HUDEP-2 (cell line): Measurements from ENCODE around the gene OR2L3.
"Not testable (repeated sequence)": the region's sequence is repeated elsewhere in the genome, so short reads cannot be mapped to it uniquely, and the experiment has no call there.

Experiments
- DNase-seq, 76 experiments: peaks; one replicate each; lab custom pipeline; 2025; ENCODE audit not compliant: unreplicated experiment in 76 of 76; lab: John Stamatoyannopoulos, UW

OR2L3 gene, protein sequence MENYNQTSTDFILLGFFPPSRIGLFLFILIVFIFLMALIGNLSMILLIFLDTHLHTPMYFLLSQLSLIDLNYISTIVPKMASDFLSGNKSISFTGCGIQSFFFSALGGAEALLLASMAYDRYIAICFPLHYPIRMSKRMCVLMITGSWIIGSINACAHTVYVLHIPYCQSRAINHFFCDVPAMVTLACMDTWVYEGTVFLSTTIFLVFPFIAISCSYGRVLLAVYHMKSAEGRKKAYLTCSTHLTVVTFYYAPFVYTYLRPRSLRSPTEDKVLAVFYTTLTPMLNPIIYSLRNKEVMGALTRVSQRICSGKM

DNA sequence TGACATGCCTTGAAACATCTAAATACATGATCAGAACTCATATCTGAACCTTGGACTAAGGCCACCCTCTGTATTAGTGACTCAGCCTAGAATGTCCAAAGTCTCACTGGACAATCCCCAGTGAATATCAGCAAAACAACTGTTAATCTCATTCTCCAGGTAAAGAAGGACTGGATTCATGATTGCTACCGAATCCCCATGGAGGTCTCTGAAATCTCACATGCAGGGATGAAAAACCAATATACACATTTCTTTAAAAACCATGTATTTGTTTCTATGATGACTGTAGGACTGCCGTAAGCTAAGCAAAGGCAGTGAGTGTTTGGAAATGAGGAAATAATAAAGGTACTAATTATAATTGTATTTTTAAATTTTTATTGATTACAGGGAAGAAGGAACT is at the start of gene OR2L3:
TSS of gene OR2L3 (plus strand) at position 301 of the 400 bp plus-strand sequence. CDS start 13,846 bp downstream, outside the sequence.
- no peak for DNase-seq

DNA sequence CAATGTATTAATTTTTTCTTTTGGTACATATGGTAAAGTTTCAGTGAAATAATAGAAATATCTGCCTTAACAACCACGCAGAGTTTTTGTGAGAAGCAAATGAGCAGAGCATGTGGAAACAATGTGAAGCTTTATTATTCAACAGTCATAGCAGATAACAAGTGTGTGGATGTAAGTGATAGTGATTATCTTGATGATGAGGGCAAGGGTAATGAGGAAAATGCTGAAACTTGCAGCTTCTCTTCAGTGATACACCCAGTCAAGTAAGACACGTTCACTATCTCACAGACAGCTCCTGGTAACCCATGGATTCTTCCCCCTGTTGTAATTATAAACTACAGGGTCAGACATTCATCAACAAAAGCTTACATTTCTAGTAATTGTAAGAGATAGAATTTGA is 47.8 kb upstream of the OR2L3 start:
- DNase-seq: peak in 33 of 76 experiments; percentile 0 to 78 (median 36)

- DNase-seq: no peak
Observed at GRCh38 chr1:248000169-248000568, 46.5 kb upstream of the OR2L3 start.

- DNase-seq: no peak
Observed at GRCh38 chr1:248007778-248008177, 38.9 kb upstream of the OR2L3 start.

DNA sequence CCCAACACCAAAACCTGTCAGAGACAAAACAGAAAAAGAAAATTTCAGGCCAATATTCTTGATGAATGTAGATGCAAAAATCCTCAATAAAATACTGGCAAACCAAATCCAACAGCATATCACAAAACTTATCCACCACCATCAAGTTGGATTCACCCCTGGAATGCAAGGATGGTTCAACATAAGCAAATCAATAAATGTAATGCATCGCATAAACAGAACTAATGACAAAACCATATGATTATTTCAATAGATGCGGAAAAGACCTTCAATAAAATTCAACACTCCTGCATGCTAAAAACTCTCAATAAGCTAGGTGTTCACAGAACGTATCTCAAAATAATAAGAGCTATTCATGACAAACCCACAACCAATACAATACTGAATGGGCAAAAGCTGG is 37.0 kb upstream of the OR2L3 start:
- no peak for DNase-seq

DNA sequence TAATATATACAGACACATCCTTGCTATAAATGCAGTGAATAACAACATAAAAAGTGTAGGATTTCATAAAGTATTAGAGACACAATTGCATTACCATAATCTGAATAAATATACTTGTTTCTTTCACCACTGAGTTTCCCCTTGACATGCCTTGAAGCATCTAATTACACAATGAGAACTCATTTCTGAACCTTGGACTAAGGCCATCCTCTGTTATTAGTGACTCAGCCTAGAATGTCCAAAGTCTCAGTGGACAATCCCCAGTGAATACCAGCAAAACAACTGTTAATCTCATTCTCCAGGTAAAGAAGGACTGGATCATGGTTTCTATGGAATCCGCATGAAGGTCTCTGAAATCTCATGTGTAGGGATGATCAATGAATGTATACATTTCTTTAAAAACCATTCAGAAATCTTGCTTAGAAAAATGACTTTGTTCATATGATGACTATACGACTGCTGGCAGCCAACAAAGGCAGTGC is 33.4 kb upstream of the OR2L3 start, which contains the start of gene OR2L5:
TSS of gene OR2L5 (plus strand) at position 432 of the 482 bp plus-strand sequence. CDS start 8,288 bp downstream, outside the sequence.
- DNase-seq: no peak

DNA sequence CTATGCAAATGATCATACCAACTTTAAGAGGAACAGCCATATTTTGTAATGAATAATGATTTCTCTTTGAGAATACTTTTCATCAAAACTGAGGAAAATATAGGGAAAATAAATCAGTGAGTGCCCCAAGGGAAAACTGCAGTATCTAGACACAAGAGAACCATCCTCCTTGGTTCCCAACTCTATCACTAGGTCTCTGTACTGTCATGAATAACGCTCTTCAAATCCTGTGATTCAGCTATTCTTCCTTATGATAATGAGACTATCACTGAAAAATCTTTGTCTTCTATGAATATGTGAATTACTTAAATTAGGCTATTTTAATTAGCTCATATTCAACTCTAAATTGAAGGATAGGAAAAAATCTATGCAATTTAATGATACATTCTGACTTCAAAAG is 30.8 kb upstream of the OR2L3 start:
- no peak for DNase-seq

GRCh38 chr1:248029770-248030169 is 16.9 kb upstream of the OR2L3 start, which contains the start of gene OR2L2:
Gene OR2L2, plus strand, starts transcription at chr1:248030070. Its CDS starts 8,198 bp downstream, at chr1:248038268.
- no peak for DNase-seq

DNA sequence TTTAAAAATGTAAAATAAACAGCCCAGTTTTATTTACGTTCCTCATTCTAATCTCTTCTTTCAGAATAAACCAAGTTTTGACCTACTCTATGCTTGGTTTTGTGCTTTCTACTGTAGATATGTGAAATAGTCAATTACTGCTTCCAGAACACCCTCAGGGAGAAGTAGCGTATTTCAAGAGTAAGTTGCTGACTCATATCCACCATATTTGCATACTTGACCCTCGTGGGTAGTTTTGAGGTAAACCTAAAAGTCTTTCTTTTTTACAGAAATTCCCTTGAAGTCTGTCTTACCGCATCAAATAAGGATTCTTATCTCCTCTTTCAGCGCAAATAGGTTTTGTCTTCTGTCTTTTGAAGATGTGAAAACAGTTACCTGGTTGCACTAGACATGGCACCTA is 1.4 kb upstream of the OR2L3 start:
- no peak for DNase-seq

DNA sequence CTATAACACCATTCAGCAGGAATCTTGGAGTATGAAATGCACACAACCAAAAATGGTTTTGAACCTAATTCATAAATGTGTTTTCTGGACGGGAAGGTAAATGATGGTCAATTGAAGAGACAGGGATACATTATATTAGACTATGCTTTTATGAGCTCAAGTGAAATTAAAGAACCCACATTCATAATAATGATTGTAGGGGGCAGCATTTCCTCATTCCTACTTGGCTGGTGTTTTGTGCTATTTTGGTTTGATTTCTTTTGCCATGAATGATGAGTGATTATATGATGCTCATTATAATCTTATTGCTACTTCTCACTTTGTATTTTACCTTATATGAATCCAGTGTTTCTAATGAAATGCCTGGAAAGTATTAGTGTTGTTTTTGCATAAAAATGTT is 372 bp downstream of the OR2L3 start:
- no peak for DNase-seq

DNA sequence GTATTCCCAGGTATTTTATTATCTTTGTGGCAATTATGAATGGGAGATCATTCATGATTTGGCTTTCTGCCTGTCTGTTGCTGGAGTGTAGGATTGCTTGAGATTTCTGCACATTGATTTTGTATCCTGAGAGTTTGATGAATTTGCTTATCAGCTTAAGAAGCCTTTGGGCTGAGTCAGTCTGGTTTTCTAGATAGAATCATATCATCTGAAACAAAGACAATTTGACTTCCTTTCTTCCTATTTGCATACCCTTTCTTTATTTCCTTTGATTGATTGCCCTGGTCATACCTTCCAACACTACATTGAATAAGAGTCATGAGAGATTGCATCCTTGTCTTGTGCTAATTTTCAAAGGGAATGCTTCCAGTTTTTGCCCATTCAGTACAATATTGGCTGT is 8.0 kb downstream of the OR2L3 start:
- DNase-seq: no peak

- DNase-seq: no peak
Observed at GRCh38 chr1:248055261-248055660, 8.6 kb downstream of the OR2L3 start.

DNA sequence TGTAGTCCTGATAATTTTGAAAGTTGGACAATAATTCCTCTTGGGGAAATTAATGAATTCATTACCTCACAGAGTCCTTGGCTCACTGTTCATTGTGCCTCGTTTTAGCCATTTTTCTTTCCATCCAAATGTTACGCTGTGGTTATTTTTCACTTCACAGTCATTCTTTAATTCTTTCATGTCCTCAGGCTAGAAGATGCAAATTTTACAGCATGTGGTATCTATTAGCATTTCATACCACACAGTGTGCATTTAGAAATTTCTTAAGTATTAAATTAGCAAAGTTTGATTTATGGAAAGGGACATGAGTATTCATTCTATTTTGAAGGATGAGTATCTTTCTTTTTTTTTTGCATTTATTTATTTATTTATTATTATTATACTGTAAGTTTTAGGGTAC is 18.4 kb downstream of the OR2L3 start:
- DNase-seq: no peak

- no peak for DNase-seq
Observed at GRCh38 chr1:248065604-248066003, 19.0 kb downstream of the OR2L3 start.

- DNase-seq: not testable (repeated sequence)
Observed at GRCh38 chr1:248083864-248084263, 37.2 kb downstream of the OR2L3 start.

DNA sequence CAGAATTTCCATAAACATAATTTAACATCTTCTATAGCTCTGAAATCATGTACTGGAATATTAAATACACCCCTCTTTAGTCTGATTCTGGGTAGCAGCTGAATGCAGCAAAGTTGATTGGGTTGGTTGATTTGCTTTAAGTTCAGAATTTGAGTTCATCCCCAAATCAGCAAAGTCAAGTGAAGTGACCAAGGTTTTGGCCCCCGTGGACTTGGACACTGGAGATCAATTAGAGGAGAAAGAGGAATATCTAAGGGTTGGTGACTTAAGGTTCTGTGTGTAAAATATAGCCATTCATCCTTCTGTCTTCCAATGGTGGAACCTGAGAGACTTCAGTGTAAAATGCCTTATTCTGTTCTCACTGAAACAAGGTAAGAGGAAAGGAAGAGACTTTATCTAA is 48.2 kb downstream of the OR2L3 start, which contains the start of gene OR2L13:
TSS of gene OR2L13 (plus strand) at position 301 of the 400 bp plus-strand sequence. CDS start 4,192 bp downstream, outside the sequence.
- DNase-seq: no peak

DNA sequence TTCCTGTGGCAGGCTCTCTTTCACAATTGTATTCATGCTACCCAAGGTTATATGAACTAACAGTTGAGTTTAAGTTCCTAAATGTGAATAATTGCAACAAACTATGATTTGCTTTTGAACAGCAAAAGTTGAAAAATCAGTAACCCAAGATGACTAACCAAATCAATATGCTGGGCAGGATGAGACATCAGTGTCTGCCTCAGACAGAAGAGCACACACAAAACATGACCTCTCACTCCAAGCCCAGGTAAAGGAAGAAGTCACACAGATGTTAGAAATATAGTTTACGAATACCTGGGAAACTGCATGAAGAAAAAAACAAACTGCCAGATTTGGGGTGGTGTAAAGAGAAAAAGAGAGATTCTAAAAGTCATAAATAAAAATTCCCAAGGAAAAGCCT is 51.9 kb downstream of the OR2L3 start:
- no peak for DNase-seq

DNA sequence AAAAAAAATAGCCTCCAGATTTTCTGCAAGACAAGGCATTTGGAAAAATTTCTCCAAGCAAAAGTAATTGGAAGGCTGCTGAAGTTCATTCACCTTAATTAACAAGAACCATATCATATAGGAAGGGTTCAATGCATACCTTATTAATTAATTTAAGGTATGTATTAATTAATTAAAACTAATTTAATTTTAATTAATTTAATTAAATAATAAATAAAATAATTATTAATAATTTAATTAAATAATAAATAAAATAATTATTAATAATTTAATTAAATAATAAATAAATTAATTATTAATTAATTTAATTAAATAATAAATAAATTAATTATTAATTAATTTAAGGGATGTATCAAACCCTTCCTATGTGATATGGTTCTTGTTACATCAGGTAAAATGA is 56.2 kb downstream of the OR2L3 start:
- DNase-seq: no peak

DNA sequence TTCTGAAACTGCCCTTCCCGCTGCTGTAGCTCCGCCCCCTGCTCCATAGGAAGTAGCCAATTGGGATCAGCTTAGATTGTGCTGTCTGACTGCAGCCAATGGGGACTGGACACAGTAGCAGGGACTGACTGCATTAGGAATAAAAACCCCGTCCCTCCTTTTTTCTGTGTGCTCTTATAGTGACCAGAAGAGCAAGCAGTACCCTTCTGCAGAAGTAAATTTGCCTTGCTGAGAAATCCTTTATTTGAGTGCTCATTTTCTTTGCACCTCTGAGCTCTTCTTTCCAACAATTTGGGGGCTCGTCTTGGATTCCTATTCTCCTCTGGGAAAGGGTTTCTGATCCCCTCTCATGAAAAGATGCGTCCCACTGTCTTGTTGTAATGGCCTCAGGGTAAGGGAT is 64.5 kb downstream of the OR2L3 start:
- no peak for DNase-seq
